HepG2 (cell line): ENCODE data around the gene RIT2. TPM values are rescaled to one million over a fixed set of nuclear protein-coding genes. Genes with fewer than 3 reads are reported as not detected.

ENCODE experiments used
- ATAC-seq: fragments of 200-7000 bp; cut with Tn5 transposase; 3 replicates; pipeline ENCODE4 v1.9.1; 2020; ENCODE audit warnings: mild to moderate bottlenecking, moderate library complexity
- BruUV-seq: library from RNA; stranded (reverse); fragments of 400-500 nt; replicated peaks from 2 replicates; lab custom pipeline; 2021; lab: Mats Ljungman, UMichigan
- CTCF ChIA-PET: fragments of 300-600 bp; formaldehyde crosslinking; extraction: SDS; loops from one replicate; lab custom pipeline; 2021; ENCODE audit warnings: low total read pairs, inconsistent platforms, low intra/inter-chr PET ratio; lab: Yijun Ruan, JAX
- POLR2A ChIA-PET: fragments of 350-600 bp; sonication (Branson Sonifier 250); formaldehyde crosslinking; loops from one replicate; lab custom pipeline; 2020; ENCODE audit warnings: antibody characterized with exemption, inconsistent platforms; lab: Yijun Ruan, JAX
- DNase-seq: peaks from one replicate; pipeline ENCODE4 v3.0.0-alpha.2; 2015; ENCODE audit warnings: low spot score
- FAIRE-seq: peaks from 3 replicates; lab custom pipeline; 2011; peaks lifted over from hg19 to GRCh38; lab: Jason Lieb, UNC
- H2AFZ ChIP-seq: one replicate; pipeline ENCODE4 v1.6.1; 2011; ENCODE audit warnings: low read length, inconsistent platforms
- H3K27ac ChIP-seq: fragments of 300-600 bp; 3 replicates; pipeline ENCODE4 v1.8.0; 2011; ENCODE audit warnings: mixed run types, mild to moderate bottlenecking, mixed read lengths, low read length, inconsistent platforms; ENCODE audit not compliant: insufficient read depth; ENCODE audit errors: extremely low read length
- H3K27me3 ChIP-seq, 2 experiments: fragments of 200-600 bp in 1 of 2; 2 replicates in 1 of 2; 3 replicates in 1 of 2; pipeline versions ENCODE4 v1.6.0 to v1.8.0; 2011; ENCODE audit warnings: low read length in 2 of 2, mild to moderate bottlenecking in 2 of 2, moderate library complexity in 2 of 2, inconsistent platforms in 1 of 2; ENCODE audit not compliant: insufficient read depth in 2 of 2, control insufficient read depth in 1 of 2
- H3K36me3 ChIP-seq, 2 experiments: fragments of 200-600 bp in 1 of 2; replicated peaks in 1 of 2; 2 replicates in 1 of 2; 3 replicates in 1 of 2; pipeline versions ENCODE4 v1.5.1 to v1.8.0; 2011; ENCODE audit warnings: low read length in 2 of 2, inconsistent platforms in 1 of 2; ENCODE audit not compliant: insufficient read depth in 2 of 2, control insufficient read depth in 1 of 2
- H3K4me1 ChIP-seq: 2 replicates; pipeline ENCODE4 v1.5.1; 2012; ENCODE audit warnings: low read length, inconsistent platforms; ENCODE audit not compliant: insufficient read depth
- H3K4me2 ChIP-seq: 2 replicates; pipeline ENCODE4 v1.6.0; 2011; ENCODE audit warnings: low read depth, low read length, inconsistent platforms
- H3K4me3 ChIP-seq, 3 experiments: fragments of 200-600 bp in 1 of 3; sonication (generic), shearing (Covaris generic) in 1 of 3; replicated peaks in 1 of 3; 2 replicates each; pipeline ENCODE4 v1.5.1; 2011 to 2016; ENCODE audit warnings: low read length in 3 of 3, inconsistent platforms in 2 of 3, low read depth in 2 of 3, mild to moderate bottlenecking in 2 of 3, control low read depth in 1 of 3, mixed read lengths in 1 of 3; ENCODE audit not compliant: insufficient read depth in 1 of 3
- H3K79me2 ChIP-seq: one replicate; pipeline ENCODE4 v1.6.1; 2011; ENCODE audit warnings: low read length, inconsistent platforms; ENCODE audit not compliant: insufficient read depth
- H3K9ac ChIP-seq: 2 replicates; pipeline ENCODE4 v1.6.0; 2011; ENCODE audit warnings: mild to moderate bottlenecking, low read depth, low read length, inconsistent platforms; ENCODE audit not compliant: insufficient read depth
- H3K9me3 ChIP-seq: 2 replicates; pipeline ENCODE4 v1.5.1; 2012; ENCODE audit warnings: mild to moderate bottlenecking, low read length
- H4K20me1 ChIP-seq: 2 replicates; pipeline ENCODE4 v1.6.0; 2011; ENCODE audit warnings: inconsistent platforms, mild to moderate bottlenecking, low read length, moderate library complexity; ENCODE audit not compliant: insufficient read depth
- ATAD3A ChIP-seq: sonication (generic); formaldehyde crosslinking; IDR thresholded peaks from 2 replicates; pipeline ENCODE4 v1.4.0; 2020; ENCODE audit warnings: missing genetic modification reagents
- CBX1 ChIP-seq: IDR thresholded peaks from one replicate; pipeline ENCODE4 v1.6.1; 2016; ENCODE audit warnings: antibody characterized with exemption, low read depth
- IKZF1 ChIP-seq: fragments of 450-650 bp; IDR thresholded peaks from 2 replicates; pipeline ENCODE4 v1.7.1; 2016
- NKX3-1 ChIP-seq: sonication (generic); formaldehyde crosslinking; IDR thresholded peaks from 2 replicates; pipeline ENCODE4 v1.5.0; 2020; ENCODE audit warnings: missing genetic modification reagents
- SIX4 ChIP-seq: sonication (generic); formaldehyde crosslinking; IDR thresholded peaks from 2 replicates; pipeline ENCODE4 v1.4.0; 2020; ENCODE audit warnings: missing genetic modification reagents
- TGIF2 ChIP-seq: IDR thresholded peaks from 2 replicates; pipeline ENCODE4 v1.6.1; 2016; ENCODE audit warnings: control low read depth, missing compliant biosample characterization
- WGBS: methylation state at CpG from one replicate; pipeline ENCODE4 v1.1.6; 2017; ENCODE audit warnings: low lambda C conversion rate; 5-methylcytosine and 5-hydroxymethylcytosine counted together
- in situ Hi-C: cut with HindIII; loops from 2 replicates; pipeline ENCODE4 v1.10.0; 2017; ENCODE audit warnings: low pct_unique_long_range_greater_than_20kb; ENCODE audit not compliant: extremely low pct_ligation_motif_present
- intact Hi-C: fragments of 100-400 bp; cut with micrococcal nuclease; formaldehyde crosslinking; loops from one replicate; pipeline ENCODE4 v1.10.0; 2022; ENCODE audit not compliant: unreplicated experiment
- polyA plus RNA-seq, 8 experiments: library from polyadenylated mRNA; depleted of rRNA in 3 of 8; stranded (reverse) in 7 of 8; unstranded in 1 of 8; fragments of >200 nt; fragmentation: Illumina TruSeq in 4 of 8; extraction: Trizol in 4 of 8; gene quantifications; 2 replicates each; pipeline versions ENCODE4 v1.2.1 to v1.2.3, GENCODE V29; 2011 to 2016; ENCODE audit warnings: low read depth in 4 of 8, missing spikeins in 1 of 8, mixed read lengths in 1 of 8; ENCODE audit not compliant: insufficient read depth in 1 of 8
- total RNA-seq, 5 experiments: library from RNA; depleted of rRNA; stranded (reverse); fragments of >200 nt; fragmentation: Illumina TruSeq; extraction: Trizol; gene quantifications; 2 replicates each; pipeline ENCODE4 v1.2.3, GENCODE V29; 2016; ENCODE audit warnings: low read depth in 1 of 5
- TF ChIP-seq, protein P1 (sequence below): sonication (generic); formaldehyde crosslinking; IDR thresholded peaks from 2 replicates; pipeline ENCODE4 v1.5.0; 2020; ENCODE audit warnings: mild to moderate bottlenecking, missing genetic modification reagents, borderline replicate concordance

RIT2 gene
- total and polyA plus RNA-seq, 2 of the 13 experiments (the other 11 are each of a cell fraction or from before 2014, with no cell fraction given), result not detected

- TF ChIP-seq SIX4, result no peak
Observed at GRCh38 chr18:42756214-42756613, 359.3 kb downstream of the RIT2 start (continued).

DNA sequence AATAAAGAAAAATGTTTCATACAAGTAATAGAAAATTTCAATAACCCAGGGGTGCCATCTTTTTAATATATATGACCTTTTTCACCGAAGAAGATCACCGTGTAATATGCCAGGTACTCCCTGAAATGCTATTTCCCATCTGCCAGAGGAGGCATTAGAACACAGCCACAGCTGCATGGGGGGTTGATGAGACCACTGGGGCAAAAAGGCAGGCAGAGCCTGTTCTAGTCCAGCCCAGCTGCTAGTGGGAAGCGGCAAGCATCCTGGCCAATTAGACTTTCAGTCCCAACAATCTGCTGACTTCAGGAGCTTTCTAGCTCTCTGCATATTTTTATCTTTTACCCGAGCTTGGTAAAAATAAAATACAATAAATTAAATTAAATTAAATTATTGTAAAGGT is 362.6 kb downstream of the RIT2 start:
- Histone ChIP-seq H3K9ac (no peak overlapping the region), H3K4me1 (no peaks in the 10 kb centered on the region), H3K36me3 (no peaks in the 10 kb centered on the region), H3K27ac (no peak overlapping the region), H3K4me3 (no peak overlapping the region), H2AFZ (no peak overlapping the region), H3K4me2 (no peak overlapping the region), H3K79me2 (no peaks in the 10 kb centered on the region), H3K9me3 (no peaks in the 10 kb centered on the region), H3K27me3 (no peaks in the 10 kb centered on the region), H4K20me1 (no peaks in the 10 kb centered on the region)
- CTCF ChIA-PET, result no interaction called here
- DNase-seq (no peak), FAIRE-seq (no peak), ATAC-seq (no peak)
- in situ Hi-C loops, result no loop called here
- TF ChIP-seq NKX3-1 (CRISPR knock-in tag) (no peak), ATAD3A (CRISPR knock-in tag) (no peak), CBX1 (no peak), IKZF1 (no peak), TGIF2 (CRISPR knock-in tag) (no peak)
- TF ChIP-seq, protein P1, sequence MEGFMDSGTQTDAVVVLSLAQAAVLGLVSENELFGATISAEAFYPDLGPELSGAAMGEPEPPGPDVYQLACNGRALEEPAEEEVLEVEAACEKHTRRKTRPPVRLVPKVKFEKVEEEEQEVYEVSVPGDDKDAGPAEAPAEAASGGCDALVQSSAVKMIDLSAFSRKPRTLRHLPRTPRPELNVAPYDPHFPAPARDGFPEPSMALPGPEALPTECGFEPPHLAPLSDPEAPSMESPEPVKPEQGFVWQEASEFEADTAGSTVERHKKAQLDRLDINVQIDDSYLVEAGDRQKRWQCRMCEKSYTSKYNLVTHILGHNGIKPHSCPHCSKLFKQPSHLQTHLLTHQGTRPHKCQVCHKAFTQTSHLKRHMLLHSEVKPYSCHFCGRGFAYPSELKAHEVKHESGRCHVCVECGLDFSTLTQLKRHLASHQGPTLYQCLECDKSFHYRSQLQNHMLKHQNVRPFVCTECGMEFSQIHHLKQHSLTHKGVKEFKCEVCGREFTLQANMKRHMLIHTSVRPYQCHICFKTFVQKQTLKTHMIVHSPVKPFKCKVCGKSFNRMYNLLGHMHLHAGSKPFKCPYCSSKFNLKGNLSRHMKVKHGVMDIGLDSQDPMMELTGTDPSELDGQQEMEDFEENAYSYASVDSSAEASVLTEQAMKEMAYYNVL, result no peak
- WGBS, result 15% methylated on average over 4 of the region's 4 CpGs
- BruUV-seq, result no TSS peak
- POLR2A ChIA-PET, result no interaction called here
- intact Hi-C loops, result no loop called here
